HG03095 (cell line): ENCODE measurements around the gene ZNF280C.
"Not testable (repeated sequence)": the region's sequence is repeated elsewhere in the genome, so short reads cannot be mapped to it uniquely, and the experiment has no call there.

Source experiments
- ATAC-seq: cut with Tn5 transposase; IDR thresholded peaks from one replicate; pipeline ENCODE4 v1.9.1; 2021; ENCODE audit warnings: moderate library complexity; ENCODE audit not compliant: unreplicated experiment

Gene ZNF280C, protein sequence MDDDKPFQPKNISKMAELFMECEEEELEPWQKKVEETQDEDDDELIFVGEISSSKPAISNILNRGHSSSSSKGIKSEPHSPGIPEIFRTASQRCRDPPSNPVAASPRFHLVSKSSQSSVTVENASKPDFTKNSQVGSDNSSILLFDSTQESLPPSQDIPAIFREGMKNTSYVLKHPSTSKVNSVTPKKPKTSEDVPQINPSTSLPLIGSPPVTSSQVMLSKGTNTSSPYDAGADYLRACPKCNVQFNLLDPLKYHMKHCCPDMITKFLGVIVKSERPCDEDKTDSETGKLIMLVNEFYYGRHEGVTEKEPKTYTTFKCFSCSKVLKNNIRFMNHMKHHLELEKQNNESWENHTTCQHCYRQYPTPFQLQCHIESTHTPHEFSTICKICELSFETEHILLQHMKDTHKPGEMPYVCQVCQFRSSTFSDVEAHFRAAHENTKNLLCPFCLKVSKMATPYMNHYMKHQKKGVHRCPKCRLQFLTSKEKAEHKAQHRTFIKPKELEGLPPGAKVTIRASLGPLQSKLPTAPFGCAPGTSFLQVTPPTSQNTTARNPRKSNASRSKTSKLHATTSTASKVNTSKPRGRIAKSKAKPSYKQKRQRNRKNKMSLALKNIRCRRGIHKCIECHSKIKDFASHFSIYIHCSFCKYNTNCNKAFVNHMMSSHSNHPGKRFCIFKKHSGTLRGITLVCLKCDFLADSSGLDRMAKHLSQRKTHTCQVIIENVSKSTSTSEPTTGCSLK

GRCh38 chrX:130268449-130269170 is at the start of gene ZNF280C:
TSS of gene ZNF280C (minus strand) at chrX:130268899. CDS start at chrX:130260449, 8,450 bp downstream.
- ATAC-seq = peak; percentile 89

- no peak for ATAC-seq
Observed at GRCh38 chrX:130304587-130305368, 36.1 kb upstream of the ZNF280C start.

DNA sequence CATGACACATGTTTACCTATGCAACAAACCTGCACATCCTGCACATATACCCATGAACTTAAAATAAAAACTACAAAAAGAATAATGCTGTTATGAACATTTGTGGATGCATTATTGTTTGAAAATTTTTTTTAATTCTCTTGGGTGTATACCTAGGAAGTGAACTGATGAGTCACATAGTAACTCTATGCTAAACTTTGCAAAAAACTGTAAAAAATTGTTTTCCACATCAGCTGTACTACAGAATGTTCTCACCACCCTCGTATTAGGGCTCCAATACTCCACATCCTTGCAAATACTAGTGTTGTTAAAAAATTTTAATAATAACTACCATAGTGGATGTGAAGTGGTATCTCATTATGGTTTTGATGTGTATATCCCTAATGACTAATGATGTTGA is 33.3 kb upstream of the ZNF280C start:
- ATAC-seq = no peak

DNA sequence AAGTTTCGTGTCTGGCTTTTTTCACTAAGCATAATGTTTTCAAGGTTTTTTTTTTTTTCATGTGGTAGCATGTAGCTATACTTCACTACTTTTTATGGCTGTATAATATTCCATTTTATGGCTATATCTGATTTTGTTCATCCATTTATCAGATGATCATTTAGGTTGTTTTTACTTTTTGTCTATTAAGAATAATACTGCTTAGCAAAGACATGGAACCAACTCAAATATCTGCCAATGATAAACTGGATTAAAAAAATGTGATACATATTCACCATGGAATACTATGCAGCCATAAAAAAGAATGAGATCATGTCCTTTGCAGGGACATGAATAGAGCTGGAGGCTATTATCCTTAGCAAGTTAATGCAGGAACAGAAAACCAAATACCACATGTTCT is 32.7 kb upstream of the ZNF280C start:
- ATAC-seq = no peak

DNA sequence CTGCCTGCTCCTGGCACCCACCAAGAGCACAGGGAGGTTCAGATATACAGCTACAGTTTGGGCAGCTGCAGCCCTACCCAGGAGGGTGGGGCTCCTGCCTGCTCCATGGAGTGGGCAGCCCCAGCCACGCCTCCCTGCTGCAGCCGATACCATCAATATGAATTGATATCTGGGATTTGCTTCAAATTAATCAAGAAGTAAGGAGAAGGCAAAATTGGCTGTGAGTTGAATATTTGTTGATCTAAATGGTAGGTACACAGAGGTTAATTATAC is 31.2 kb upstream of the ZNF280C start:
- no peak for ATAC-seq

GRCh38 chrX:130299279-130300009 is 30.7 kb upstream of the ZNF280C start:
- ATAC-seq = no peak

DNA sequence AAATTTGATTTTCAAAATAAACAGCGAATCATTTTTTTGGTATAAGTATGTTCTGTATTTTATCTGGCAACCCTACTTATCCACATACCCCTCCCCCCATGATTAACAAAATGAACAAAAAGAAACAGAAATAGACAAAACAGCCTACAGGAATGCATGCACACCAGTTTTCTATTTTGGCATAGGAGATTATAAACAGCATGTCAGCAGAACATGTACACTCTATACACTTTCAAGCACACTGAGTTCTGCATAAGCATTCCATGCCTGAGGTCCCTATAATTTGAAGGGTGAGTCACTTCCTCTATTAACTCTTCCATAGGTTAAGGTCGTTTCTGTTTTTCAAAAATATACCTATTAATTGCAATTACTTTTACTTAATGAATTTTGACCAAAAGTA is 28.0 kb upstream of the ZNF280C start:
- ATAC-seq = no peak

- ATAC-seq = no peak
Observed at GRCh38 chrX:130296297-130296678, 27.6 kb upstream of the ZNF280C start.

DNA sequence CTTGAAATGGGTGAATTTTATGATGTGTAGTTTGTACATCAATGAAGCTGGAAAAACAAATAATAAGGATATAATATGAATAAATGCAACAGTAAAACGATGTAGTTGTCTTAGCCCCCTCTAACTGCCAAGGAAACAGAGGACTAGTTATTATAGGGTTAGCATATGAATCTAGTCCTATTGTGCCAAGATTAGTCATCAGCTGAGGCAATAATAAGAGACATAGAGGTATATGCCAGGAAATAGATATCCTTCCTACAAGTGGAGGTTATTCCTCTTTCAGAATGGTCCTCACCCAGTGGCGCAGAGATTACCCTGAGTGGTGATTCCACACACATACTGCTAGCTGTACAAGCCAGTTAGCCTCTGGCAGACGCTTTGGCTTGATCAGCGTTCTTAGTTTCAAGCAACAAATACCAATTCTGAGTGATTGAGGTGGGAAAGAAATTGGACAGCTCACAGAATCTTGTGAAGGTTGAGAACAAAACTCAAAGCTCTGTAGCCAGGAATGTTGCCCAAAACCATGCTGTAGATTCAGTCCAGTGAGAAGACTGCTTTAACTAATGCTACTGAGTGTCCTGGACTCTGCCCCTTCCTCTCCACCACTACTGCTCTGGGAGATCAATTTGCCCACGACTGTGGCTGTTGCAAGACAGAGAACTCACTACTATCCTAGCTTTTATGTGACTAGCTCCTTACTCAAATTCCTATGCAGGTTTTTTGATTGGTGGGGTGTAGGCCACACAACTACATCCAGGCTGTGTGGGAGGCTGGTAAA is 27.0 kb upstream of the ZNF280C start:
- ATAC-seq = no peak

DNA sequence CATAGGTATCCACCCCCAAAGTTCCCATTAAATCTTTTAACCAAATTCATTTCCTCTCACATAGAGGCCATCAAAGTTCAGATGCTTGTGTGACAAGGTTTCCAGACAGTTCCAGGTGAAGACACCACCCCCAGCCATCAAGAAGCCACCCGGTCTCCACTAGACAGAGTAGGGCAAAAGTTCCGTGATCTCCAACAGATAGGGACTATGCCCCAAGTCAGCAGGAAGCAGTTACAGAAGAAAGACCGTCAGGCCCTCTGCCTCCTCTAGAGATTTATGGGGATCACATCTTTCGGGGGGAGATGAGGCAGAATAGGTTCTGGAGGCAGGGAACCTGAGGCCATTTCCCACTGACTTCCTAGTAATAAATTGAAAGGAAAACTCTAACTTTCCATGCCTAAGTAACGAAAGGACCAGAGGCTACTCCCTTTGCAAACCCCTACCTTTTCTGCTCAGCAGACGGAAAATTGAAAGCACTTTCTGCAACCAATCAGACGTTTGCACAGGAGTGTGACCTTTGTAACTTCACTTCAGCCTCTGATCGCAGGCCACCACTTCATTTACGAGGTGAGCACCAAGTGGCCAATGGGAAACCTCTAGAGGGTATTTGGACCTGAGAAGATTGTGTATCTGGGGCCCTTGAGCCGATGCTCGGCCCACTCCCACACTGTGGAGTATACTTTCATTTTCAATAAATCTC is 18.5 kb upstream of the ZNF280C start:
- ATAC-seq = no peak

- no peak for ATAC-seq
Observed at GRCh38 chrX:130285710-130286109, 17.0 kb upstream of the ZNF280C start.

DNA sequence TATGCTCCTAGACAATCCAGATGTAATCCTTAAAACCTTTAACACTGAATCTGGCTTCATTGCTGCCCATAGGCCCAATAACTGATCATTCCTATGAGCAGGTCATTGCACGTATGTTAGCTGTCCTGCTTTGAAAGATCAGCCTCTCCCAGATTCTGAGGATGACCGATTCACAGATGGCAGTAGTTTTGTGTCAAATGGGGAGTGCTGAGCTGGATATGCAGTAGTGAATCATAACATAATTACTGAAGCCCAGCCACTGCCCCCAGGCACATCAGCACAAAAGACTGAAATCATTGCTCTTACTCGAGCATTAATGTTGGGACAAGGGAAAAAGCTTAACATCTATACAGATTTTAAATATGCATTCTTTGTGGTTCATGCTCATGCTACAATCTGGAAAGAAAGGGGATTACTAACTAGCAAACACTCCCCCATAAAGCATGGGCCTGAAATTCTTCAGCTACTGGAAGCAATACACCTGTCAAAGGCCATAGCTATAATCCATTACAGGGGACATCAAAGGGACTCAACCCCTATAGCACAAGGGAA is 16.4 kb upstream of the ZNF280C start:
- no peak for ATAC-seq

GRCh38 chrX:130282151-130282550 is 13.5 kb upstream of the ZNF280C start:
- no peak for ATAC-seq

DNA sequence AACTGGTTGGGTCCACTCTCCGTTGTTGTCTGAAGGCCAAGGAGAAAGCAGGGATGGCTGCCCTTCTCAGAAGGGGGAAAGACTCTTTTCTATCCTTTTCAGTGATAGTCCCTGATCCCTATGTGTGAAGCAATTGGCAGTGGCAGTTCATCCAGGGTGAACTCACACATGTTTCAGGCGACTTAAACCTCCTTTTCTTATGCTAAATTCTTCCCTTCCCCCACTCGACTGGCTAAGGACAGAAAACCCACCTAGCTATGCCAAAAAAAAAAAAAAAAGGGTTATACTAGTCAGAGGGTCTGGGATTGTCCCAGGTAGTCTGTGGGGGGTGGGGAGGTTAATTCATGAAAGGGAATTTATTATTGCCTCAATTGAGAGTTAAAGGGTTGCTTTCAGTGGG is 12.2 kb upstream of the ZNF280C start:
- ATAC-seq = no peak

GRCh38 chrX:130272253-130272652 is 3.6 kb upstream of the ZNF280C start:
- ATAC-seq = not testable (repeated sequence)

GRCh38 chrX:130269391-130269790 is 692 bp upstream of the ZNF280C start:
- not testable (repeated sequence) for ATAC-seq

DNA sequence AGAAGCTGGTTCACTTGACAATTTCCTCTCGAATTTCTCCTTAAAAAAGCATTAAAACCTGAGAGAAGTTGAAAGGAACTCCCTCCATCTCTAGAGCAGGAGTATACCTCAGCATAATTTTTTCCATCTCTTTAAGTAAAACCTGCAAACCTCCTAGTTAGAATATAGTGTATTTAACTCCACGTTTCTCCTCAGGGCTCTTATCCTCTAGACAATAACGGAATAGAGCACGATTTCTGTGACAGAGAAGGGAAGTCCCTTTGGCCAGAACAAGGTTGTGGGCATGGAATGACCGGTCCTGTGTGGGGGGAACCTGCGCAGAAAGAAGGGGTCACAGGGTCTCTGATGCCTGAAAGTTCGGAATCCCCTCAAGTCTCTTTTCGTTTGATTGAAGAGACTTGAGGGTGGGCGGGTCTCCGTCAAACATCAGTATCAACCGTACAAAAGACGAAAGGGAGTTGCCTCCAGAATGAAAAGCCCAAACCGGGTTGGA is 697 bp downstream of the ZNF280C start:
- ATAC-seq = peak; percentile 11

- no peak for ATAC-seq
Observed at GRCh38 chrX:130264573-130264972, 4.1 kb downstream of the ZNF280C start.

DNA sequence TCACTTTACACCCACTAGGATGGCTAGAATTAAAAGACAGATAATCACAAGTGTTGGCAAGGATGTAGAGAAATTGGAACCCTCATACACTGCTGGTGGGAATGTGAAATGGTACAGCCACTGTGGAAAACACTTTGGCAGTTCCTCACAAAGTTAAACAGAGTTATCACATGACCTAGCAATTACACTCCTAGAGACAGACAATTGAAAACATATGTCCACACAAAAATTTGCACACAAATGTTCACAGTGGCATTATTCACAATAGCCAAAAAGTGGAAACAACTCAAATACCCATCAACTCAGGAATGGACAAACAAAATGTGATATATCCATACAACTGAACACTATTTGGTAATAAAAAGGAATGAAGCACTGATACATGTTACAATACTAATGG is 5.7 kb downstream of the ZNF280C start:
- ATAC-seq = no peak
